A549 (cell line): ENCODE data around the gene CLDND2. TPM values are rescaled to one million over a fixed set of nuclear protein-coding genes. Genes with fewer than 3 reads are reported as not detected.
A peak's percentile ranks its signal among the peaks of the same experiment; 100 is the strongest.

Experiments
- ATAC-seq, 2 experiments: fragments of 200-7000 bp in 1 of 2; fragments of >200 bp in 1 of 2; cut with Nextera tagmentation in 1 of 2; cut with Tn5 transposase in 1 of 2; 3 replicates each; pipeline versions ENCODE4 v1.8.0 to v1.9.1; 2018 to 2020; ENCODE audit warnings: mild to moderate bottlenecking in 1 of 2, moderate library complexity in 1 of 2
- CTCF ChIA-PET: fragments of 300-600 bp; sonication (Branson Sonifier 250); formaldehyde crosslinking; extraction: SDS; loops from one replicate; lab custom pipeline; 2021; ENCODE audit warnings: antibody characterized with exemption, inconsistent platforms; lab: Yijun Ruan, JAX
- POLR2A ChIA-PET: fragments of 350-600 bp; formaldehyde crosslinking; extraction: SDS; loops from one replicate; lab custom pipeline; 2021; ENCODE audit warnings: antibody characterized with exemption, inconsistent platforms; lab: Yijun Ruan, JAX
- DNase-seq, 2 experiments: peaks; one replicate each; pipeline versions ENCODE4 v3.0.0 to v3.0.0-alpha.2; 2011 to 2016; ENCODE audit warnings: low read depth in 1 of 2, low spot score in 1 of 2
- FAIRE-seq: peaks from 2 replicates; lab custom pipeline; 2011; peaks lifted over from hg19 to GRCh38; lab: Jason Lieb, UNC
- H3K27ac ChIP-seq, 2 experiments: fragments of >200 bp; sonication (Bioruptor Twin); formaldehyde crosslinking; 3 replicates each; pipeline ENCODE4 v1.5.1; 2016 to 2017
- H3K4me1 ChIP-seq: fragments of >200 bp; sonication (Bioruptor Twin); formaldehyde crosslinking; 3 replicates; pipeline ENCODE4 v1.6.1; 2016
- H3K4me2 ChIP-seq: fragments of >200 bp; sonication (Bioruptor Twin); formaldehyde crosslinking; 3 replicates; pipeline ENCODE4 v1.6.1; 2016
- H3K4me3 ChIP-seq: fragments of >200 bp; sonication (Bioruptor Twin); formaldehyde crosslinking; 3 replicates; pipeline ENCODE4 v1.5.1; 2016
- H3K9me3 ChIP-seq: fragments of >200 bp; sonication (Bioruptor Twin); formaldehyde crosslinking; 3 replicates; pipeline ENCODE4 v1.6.1; 2016
- BCL3 ChIP-seq: fragments of >200 bp; sonication (Bioruptor Twin); formaldehyde crosslinking; IDR thresholded peaks from 3 replicates; pipeline ENCODE4 v1.6.1; 2016
- CHD2 ChIP-seq: fragments of 150-350 bp; IDR thresholded peaks from 2 replicates; pipeline ENCODE4 v1.6.1; 2014; ENCODE audit warnings: low read length; ENCODE audit not compliant: partially characterized antibody
- EP300 ChIP-seq, 2 experiments: fragments of >200 bp; sonication (Bioruptor Twin); formaldehyde crosslinking; IDR thresholded peaks; 2 replicates in 1 of 2; 3 replicates in 1 of 2; pipeline ENCODE4 v1.6.1; 2016 to 2017
- FOSL2 ChIP-seq, 2 experiments: fragments of 450-650 bp in 1 of 2; fragments of >200 bp in 1 of 2; sonication (Bioruptor Twin) in 1 of 2; formaldehyde crosslinking; IDR thresholded peaks; 2 replicates each; pipeline versions ENCODE4 v1.5.0 to v1.6.1; 2016 to 2020; ENCODE audit warnings: mild to moderate bottlenecking in 1 of 2, moderate library complexity in 1 of 2
- HEYL ChIP-seq: fragments of 250-450 bp; sonication (Bioruptor Pico); IDR thresholded peaks from 2 replicates; pipeline ENCODE4 v1.8.0; 2021; ENCODE audit warnings: mild to moderate bottlenecking, moderate library complexity
- HOXB13 ChIP-seq: fragments of 250-450 bp; sonication (Bioruptor Pico); IDR thresholded peaks from 2 replicates; pipeline ENCODE4 v1.5.0; 2020; ENCODE audit warnings: low read depth, mild to moderate bottlenecking, moderate library complexity
- JUN ChIP-seq, 2 experiments: fragments of >200 bp; sonication (Bioruptor Twin); formaldehyde crosslinking; IDR thresholded peaks; 2 replicates in 1 of 2; 3 replicates in 1 of 2; pipeline ENCODE4 v1.6.1; 2016 to 2017
- MAFK ChIP-seq: fragments of 450-650 bp; IDR thresholded peaks from 2 replicates; pipeline ENCODE4 v1.6.1; 2014; ENCODE audit not compliant: partially characterized antibody
- MAX ChIP-seq: IDR thresholded peaks from 2 replicates; pipeline ENCODE4 v1.6.1; 2012
- MYC ChIP-seq: IDR thresholded peaks from 2 replicates; pipeline ENCODE4 v1.6.1; 2012; ENCODE audit warnings: mild to moderate bottlenecking, inconsistent platforms, low read length, improper control_type of control experiment, borderline replicate concordance
- NPAS2 ChIP-seq: fragments of 250-450 bp; sonication (Bioruptor Pico); IDR thresholded peaks from 2 replicates; pipeline ENCODE4 v1.8.0; 2022; ENCODE audit warnings: mild to moderate bottlenecking, moderate library complexity, borderline replicate concordance
- PHF8 ChIP-seq: fragments of 200-600 bp; sonication (generic); IDR thresholded peaks from 2 replicates; pipeline ENCODE4 v1.6.1; 2016; ENCODE audit warnings: low read depth, mild to moderate bottlenecking, antibody characterized with exemption, moderate library complexity, borderline replicate concordance
- RAD21 ChIP-seq, 2 experiments: fragments of >200 bp in 1 of 2; sonication (Bioruptor Twin) in 1 of 2; formaldehyde crosslinking in 1 of 2; IDR thresholded peaks in 1 of 2; conservative IDR thresholded peaks in 1 of 2; 2 replicates in 1 of 2; 3 replicates in 1 of 2; pipeline ENCODE4 v1.6.1; 2012 to 2018; ENCODE audit warnings: inconsistent platforms in 1 of 2
- RCOR1 ChIP-seq: fragments of 150-350 bp; IDR thresholded peaks from 2 replicates; pipeline ENCODE4 v1.6.1; 2014; ENCODE audit warnings: antibody characterized with exemption, low read length, low read depth
- RFX5 ChIP-seq: fragments of 450-650 bp; IDR thresholded peaks from 2 replicates; pipeline ENCODE4 v1.7.1; 2014; ENCODE audit warnings: antibody characterized with exemption, mild to moderate bottlenecking, moderate library complexity
- RNF2 ChIP-seq: fragments of 200-600 bp; sonication (generic); IDR thresholded peaks from 2 replicates; pipeline ENCODE4 v1.6.1; 2016; ENCODE audit warnings: low read depth, mild to moderate bottlenecking, antibody characterized with exemption, moderate library complexity, borderline replicate concordance
- SMC3 ChIP-seq: fragments of >200 bp; sonication (Bioruptor Twin); formaldehyde crosslinking; IDR thresholded peaks from 3 replicates; pipeline ENCODE4 v1.6.1; 2018; ENCODE audit warnings: inconsistent platforms
- ZFP36 ChIP-seq: fragments of 450-650 bp; IDR thresholded peaks from 2 replicates; pipeline ENCODE4 v1.6.1; 2014; ENCODE audit warnings: borderline replicate concordance; ENCODE audit not compliant: partially characterized antibody
- ZNF302 ChIP-seq: fragments of 250-450 bp; sonication (Bioruptor Pico); IDR thresholded peaks from 2 replicates; pipeline ENCODE4 v1.9.0; 2021; ENCODE audit warnings: inconsistent platforms, mild to moderate bottlenecking, moderate library complexity
- ZSCAN20 ChIP-seq: fragments of 250-450 bp; sonication (Bioruptor Pico); IDR thresholded peaks from 2 replicates; pipeline ENCODE4 v1.8.0; 2022; ENCODE audit warnings: mild to moderate bottlenecking, moderate library complexity
- WGBS: methylation state at CpG from one replicate; pipeline ENCODE4 v1.1.6; 2017; ENCODE audit errors: missing lambda C conversion rate; 5-methylcytosine and 5-hydroxymethylcytosine counted together
- polyA plus RNA-seq, 4 experiments: library from polyadenylated mRNA; depleted of rRNA in 3 of 4; stranded (reverse); fragments of >200 nt; fragmentation: RNase III in 1 of 4; extraction: RNeasy Plus Mini Kit Qiagen cat#74134 plus additional on column Dnase treatment in 1 of 4; gene quantifications; 2 replicates in 3 of 4; 3 replicates in 1 of 4; pipeline ENCODE4 v1.2.3, GENCODE V29; 2011 to 2017
- TF ChIP-seq, protein P1 (sequence below): fragments of >200 bp; sonication (Bioruptor Twin); formaldehyde crosslinking; IDR thresholded peaks from 2 replicates; pipeline ENCODE4 v1.6.1; 2016
- TF ChIP-seq, protein P2 (sequence below): fragments of 250-450 bp; sonication (Bioruptor Pico); IDR thresholded peaks from 2 replicates; pipeline ENCODE4 v1.5.0; 2020; ENCODE audit warnings: low read depth, mild to moderate bottlenecking, moderate library complexity
- TF ChIP-seq, protein P3 (sequence below): IDR thresholded peaks from 2 replicates; pipeline ENCODE4 v1.6.1; 2012
- TF ChIP-seq, protein P4 (sequence below): fragments of 150-350 bp; IDR thresholded peaks from 2 replicates; pipeline ENCODE4 v1.6.1; 2014; ENCODE audit warnings: low read depth, mild to moderate bottlenecking, low read length

CLDND2 gene
- polyA plus RNA-seq, 2 of the 4 experiments (the other 2 are of a cell fraction) = 1.1 to 2.8 TPM

DNA sequence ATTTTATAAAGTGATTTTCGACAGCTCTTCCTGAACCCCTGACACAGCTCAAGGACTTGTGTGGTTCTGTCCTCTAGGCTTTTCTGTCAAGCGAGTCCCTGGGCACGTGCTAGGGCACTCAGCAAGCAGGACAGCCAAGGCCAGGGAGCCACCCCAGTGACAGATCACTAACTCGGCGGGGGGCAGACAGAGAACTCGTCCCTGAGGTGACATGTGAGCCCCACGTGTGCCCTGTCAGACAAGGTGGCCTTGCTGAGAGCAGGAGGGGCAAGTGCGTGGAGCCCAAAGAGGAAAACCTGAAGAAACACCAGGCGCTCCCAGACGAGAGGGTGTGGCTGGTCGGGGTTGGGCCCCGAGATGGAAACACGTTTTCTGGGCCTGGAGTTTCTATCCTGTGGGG, 7.6 kb downstream of the CLDND2 start:
- FAIRE-seq (no peak), ATAC-seq (no peak), DNase-seq (no peak)
- WGBS = 88% methylated on average over 13 of the region's 13 CpGs
- Histone ChIP-seq H3K4me1 (peaks cover 73% of the 10 kb centered on the region), H3K4me2 (no peak overlapping the region; the same call in 2 of the 3 replicates), H3K27ac (peak overlapping the region; percentile 87 to 96; a peak in 4 of 6 replicates), H3K4me3 (no peak overlapping the region), H3K9me3 (no peaks in the 10 kb centered on the region)
- CTCF ChIA-PET = interaction anchor here (0.6 to 5.6 kb wide), 4 partner anchors 20 to 335 kb away, joined by 3 to 46 read pairs (median 3); partner anchors contain the start of gene VSIG10L
- TF ChIP-seq RCOR1 (no peak), MAFK (no peak), MYC (no peak), MAX (no peak), NPAS2 (CRISPR knock-in tag) (no peak), ZSCAN20 (CRISPR knock-in tag) (no peak), PHF8 (no peak), JUN (IDR thresholded peaks at IDR 0.05) (no peak), HOXB13 (CRISPR knock-in tag) (no peak), EP300 (IDR thresholded peaks at IDR 0.05) (no peak), CHD2 (no peak), RNF2 (no peak)
- TF ChIP-seq, protein P1, sequence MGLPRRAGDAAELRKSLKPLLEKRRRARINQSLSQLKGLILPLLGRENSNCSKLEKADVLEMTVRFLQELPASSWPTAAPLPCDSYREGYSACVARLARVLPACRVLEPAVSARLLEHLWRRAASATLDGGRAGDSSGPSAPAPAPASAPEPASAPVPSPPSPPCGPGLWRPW = no peak
- TF ChIP-seq, protein P2, sequence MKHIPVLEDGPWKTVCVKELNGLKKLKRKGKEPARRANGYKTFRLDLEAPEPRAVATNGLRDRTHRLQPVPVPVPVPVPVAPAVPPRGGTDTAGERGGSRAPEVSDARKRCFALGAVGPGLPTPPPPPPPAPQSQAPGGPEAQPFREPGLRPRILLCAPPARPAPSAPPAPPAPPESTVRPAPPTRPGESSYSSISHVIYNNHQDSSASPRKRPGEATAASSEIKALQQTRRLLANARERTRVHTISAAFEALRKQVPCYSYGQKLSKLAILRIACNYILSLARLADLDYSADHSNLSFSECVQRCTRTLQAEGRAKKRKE = no peak
- TF ChIP-seq, protein P3, sequence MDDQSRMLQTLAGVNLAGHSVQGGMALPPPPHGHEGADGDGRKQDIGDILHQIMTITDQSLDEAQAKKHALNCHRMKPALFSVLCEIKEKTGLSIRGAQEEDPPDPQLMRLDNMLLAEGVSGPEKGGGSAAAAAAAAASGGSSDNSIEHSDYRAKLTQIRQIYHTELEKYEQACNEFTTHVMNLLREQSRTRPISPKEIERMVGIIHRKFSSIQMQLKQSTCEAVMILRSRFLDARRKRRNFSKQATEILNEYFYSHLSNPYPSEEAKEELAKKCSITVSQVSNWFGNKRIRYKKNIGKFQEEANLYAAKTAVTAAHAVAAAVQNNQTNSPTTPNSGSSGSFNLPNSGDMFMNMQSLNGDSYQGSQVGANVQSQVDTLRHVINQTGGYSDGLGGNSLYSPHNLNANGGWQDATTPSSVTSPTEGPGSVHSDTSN = no peak
- POLR2A ChIA-PET = no interaction called here

DNA sequence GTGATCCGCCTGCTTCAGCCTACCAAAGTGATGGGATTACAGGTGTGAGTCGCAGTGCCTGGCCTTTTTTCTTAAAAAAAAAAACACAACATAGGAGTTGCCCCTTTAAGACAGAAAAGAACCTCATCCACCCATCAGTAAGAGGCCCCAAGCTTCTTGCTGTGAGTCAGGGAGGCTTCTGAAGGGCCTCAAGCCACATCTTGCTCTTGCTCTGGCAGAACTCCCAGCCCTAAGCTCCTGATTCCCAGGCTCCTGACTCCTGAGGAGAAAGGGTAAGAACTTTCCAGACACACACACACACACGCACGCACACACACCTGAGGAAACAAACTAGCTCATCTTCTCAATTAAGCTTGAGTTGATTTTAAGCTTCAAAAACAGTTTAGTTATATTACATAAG, 9.5 kb downstream of the CLDND2 start:
- peak overlapping the region; percentile 79 to 96 for H3K27ac ChIP-seq
- H3K9me3 ChIP-seq = no peaks in the 10 kb centered on the region
- CTCF ChIA-PET = interaction anchor here (0.6 to 3.5 kb wide), 6 partner anchors 11 to 431 kb away, joined by 3 to 19 read pairs (median 4); partner anchors contain the start of gene VSIG10L
- TF ChIP-seq EP300 (IDR thresholded peaks at IDR 0.05) (no peak), SMC3 (0 out of 3 replicates have a peak, but pooled peaks have one; percentile 7), RAD21 (conservative IDR thresholded peaks at IDR 0.05 in 1 of 2, IDR thresholded peaks at IDR 0.05 in 1 of 2) (no peak), BCL3 (no peak), ZNF302 (no peak)
- TF ChIP-seq, all 56 proteins: peak for 1
- peaks cover 67% of the 10 kb centered on the region for H3K4me1 ChIP-seq
- ATAC-seq = peak; percentile 28 to 40; a peak in 4 of 6 replicates
- no peak for FAIRE-seq
- WGBS = 70% methylated on average over 4 of the region's 4 CpGs
- H3K4me2 ChIP-seq = peak overlapping the region; percentile 52
- peak in 1 of 2 experiments; percentile 76 for DNase-seq
- no peak overlapping the region for H3K4me3 ChIP-seq
- POLR2A ChIA-PET = interaction anchor here (1.0 to 2.7 kb wide), 2 partner anchors 8 to 20 kb away, joined by 3 to 19 read pairs; no protein-coding TSS in a partner anchor

DNA sequence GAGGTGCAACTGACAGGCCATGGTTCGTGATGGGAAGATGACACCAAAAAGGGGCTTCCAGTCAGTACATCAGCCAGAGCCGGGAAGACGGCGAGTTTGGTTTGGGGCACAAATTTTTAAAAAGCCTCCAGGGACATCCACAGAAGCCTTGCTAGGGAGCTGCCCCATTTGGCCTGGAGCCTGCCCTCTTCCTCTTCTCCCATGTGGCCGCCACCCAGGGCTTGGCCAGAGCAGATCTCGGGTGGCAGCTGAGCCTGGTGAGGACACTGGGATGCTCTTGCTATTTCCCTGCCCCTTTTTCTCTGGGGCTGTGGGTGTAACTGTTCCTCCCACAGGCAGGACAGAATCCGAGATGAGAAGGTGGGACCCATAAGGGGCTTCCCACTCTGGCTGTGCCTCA, 10.9 kb downstream of the CLDND2 start:
- DNase-seq = no peak
- H3K4me1 ChIP-seq = peaks cover 53% of the 10 kb centered on the region
- no peaks in the 10 kb centered on the region for H3K9me3 ChIP-seq
- ATAC-seq = no peak
- peak overlapping the region; percentile 79 to 96; a peak in 4 of 6 replicates for H3K27ac ChIP-seq
- WGBS = 82% methylated on average over 7 of the region's 7 CpGs
- no peak overlapping the region for H3K4me2 ChIP-seq
- no peak for FAIRE-seq
- POLR2A ChIA-PET = interaction anchor here (2.7 kb wide), 1 partner anchor 19 kb away, joined by 19 read pairs; no protein-coding TSS in a partner anchor
- CTCF ChIA-PET = interaction anchor here (0.9 to 3.5 kb wide), 3 partner anchors 9 to 64 kb away, joined by 3 to 19 read pairs (median 4); partner anchors contain the start of gene VSIG10L
- no peak overlapping the region for H3K4me3 ChIP-seq
- TF ChIP-seq, protein P4, sequence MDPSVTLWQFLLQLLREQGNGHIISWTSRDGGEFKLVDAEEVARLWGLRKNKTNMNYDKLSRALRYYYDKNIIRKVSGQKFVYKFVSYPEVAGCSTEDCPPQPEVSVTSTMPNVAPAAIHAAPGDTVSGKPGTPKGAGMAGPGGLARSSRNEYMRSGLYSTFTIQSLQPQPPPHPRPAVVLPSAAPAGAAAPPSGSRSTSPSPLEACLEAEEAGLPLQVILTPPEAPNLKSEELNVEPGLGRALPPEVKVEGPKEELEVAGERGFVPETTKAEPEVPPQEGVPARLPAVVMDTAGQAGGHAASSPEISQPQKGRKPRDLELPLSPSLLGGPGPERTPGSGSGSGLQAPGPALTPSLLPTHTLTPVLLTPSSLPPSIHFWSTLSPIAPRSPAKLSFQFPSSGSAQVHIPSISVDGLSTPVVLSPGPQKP = no peak
- TF ChIP-seq FOSL2 (IDR thresholded peaks at IDR 0.05) (no peak), FOSL2 (CRISPR knock-in tag; IDR thresholded peaks at IDR 0.05) (no peak), ZFP36 (no peak), MYC (no peak), BCL3 (no peak), HEYL (CRISPR knock-in tag) (no peak), SMC3 (no peak), RFX5 (no peak)
- TF ChIP-seq, protein P2 = no peak
- TF ChIP-seq, protein P1 = no peak
